ENCODE measurements around the gene FGFR2. TPM values are rescaled to one million over a fixed set of nuclear protein-coding genes. Genes with fewer than 3 reads are reported as not detected.

Gene FGFR2
- polyA plus RNA-seq, 1 experiment, result not detected

- Histone ChIP-seq H3K27ac (ENCODE audit: low read depth, low read length) (no peak overlapping the region), H3K9me3 (ENCODE audit: control insufficient read depth, insufficient read depth, low read length) (peaks cover 36% of the 10 kb centered on the region), H3K4me3 (ENCODE audit: low read depth, low read length) (no peak overlapping the region), H3K27me3 (ENCODE audit: control insufficient read depth, insufficient read depth, low read length) (no peaks in the 10 kb centered on the region)
- no peak for DNase-seq (ENCODE audit: low read depth, low spot score)
- TF ChIP-seq CTCF (IDR thresholded peaks at IDR 0.05; ENCODE audit: low read depth, low read length), result no peak
- ChIA-PET POLR2A (no interaction called here), CTCF (no interaction called here)
Measured at GRCh38 chr10:121541450-121542120, 56.7 kb downstream of the FGFR2 start.

GRCh38 chr10:121540732-121541395 lies 57.4 kb downstream of the FGFR2 start:
- DNase-seq (ENCODE audit: low read depth, low spot score), result no peak
- H3K9me3 ChIP-seq (ENCODE audit: control insufficient read depth, insufficient read depth, low read length), result peaks cover 34% of the 10 kb centered on the region
- ChIA-PET POLR2A (no interaction called here), CTCF (no interaction called here)
- no peak overlapping the region for H3K4me3 ChIP-seq (ENCODE audit: low read depth, low read length)
- no peaks in the 10 kb centered on the region for H3K27me3 ChIP-seq (ENCODE audit: control insufficient read depth, insufficient read depth, low read length)
- no peak for TF ChIP-seq CTCF (IDR thresholded peaks at IDR 0.05; ENCODE audit: low read depth, low read length)
- no peak overlapping the region for H3K27ac ChIP-seq (ENCODE audit: low read depth, low read length)

GRCh38 chr10:121539786-121540185 lies 58.5 kb downstream of the FGFR2 start:
- H3K27ac ChIP-seq (ENCODE audit: low read depth, low read length), result no peak overlapping the region
- POLR2A ChIA-PET, result no interaction called here
- CTCF ChIA-PET, result no interaction called here
- no peaks in the 10 kb centered on the region for H3K27me3 ChIP-seq (ENCODE audit: control insufficient read depth, insufficient read depth, low read length)
- H3K4me3 ChIP-seq (ENCODE audit: low read depth, low read length), result no peak overlapping the region
- no peak for TF ChIP-seq CTCF (IDR thresholded peaks at IDR 0.05; ENCODE audit: low read depth, low read length)
- H3K9me3 ChIP-seq (ENCODE audit: control insufficient read depth, insufficient read depth, low read length), result peaks cover 42% of the 10 kb centered on the region
- no peak for DNase-seq (ENCODE audit: low read depth, low spot score)

GRCh38 chr10:121536310-121536913 lies 61.8 kb downstream of the FGFR2 start:
- no peak for TF ChIP-seq CTCF (IDR thresholded peaks at IDR 0.05; ENCODE audit: low read depth, low read length)
- CTCF ChIA-PET, result no interaction called here
- no peak overlapping the region for H3K27ac ChIP-seq (ENCODE audit: low read depth, low read length)
- H3K4me3 ChIP-seq (ENCODE audit: low read depth, low read length), result no peak overlapping the region
- no peaks in the 10 kb centered on the region for H3K27me3 ChIP-seq (ENCODE audit: control insufficient read depth, insufficient read depth, low read length)
- no peak for DNase-seq (ENCODE audit: low read depth, low spot score)
- POLR2A ChIA-PET, result no interaction called here
- peaks cover 60% of the 10 kb centered on the region for H3K9me3 ChIP-seq (ENCODE audit: control insufficient read depth, insufficient read depth, low read length)

GRCh38 chr10:121535381-121535780 lies 62.9 kb downstream of the FGFR2 start:
- Histone ChIP-seq H3K27ac (ENCODE audit: low read depth, low read length) (no peak overlapping the region), H3K4me3 (ENCODE audit: low read depth, low read length) (no peak overlapping the region), H3K27me3 (ENCODE audit: control insufficient read depth, insufficient read depth, low read length) (no peaks in the 10 kb centered on the region), H3K9me3 (ENCODE audit: control insufficient read depth, insufficient read depth, low read length) (peaks cover 64% of the 10 kb centered on the region)
- TF ChIP-seq CTCF (IDR thresholded peaks at IDR 0.05; ENCODE audit: low read depth, low read length), result no peak
- POLR2A ChIA-PET, result no interaction called here
- no peak for DNase-seq (ENCODE audit: low read depth, low spot score)
- CTCF ChIA-PET, result no interaction called here
